BE2C (cell line): Measurements from ENCODE around the gene CUBN.

Experiments
- DNase-seq: peaks from one replicate; pipeline ENCODE4 v3.0.0-alpha.2; 2020
- H3K27me3 ChIP-seq: fragments of 250-450 bp; sonication (Bioruptor Pico); 2 replicates; pipeline ENCODE4 v1.5.1; 2020; ENCODE audit warnings: mild to moderate bottlenecking
- H3K36me3 ChIP-seq: fragments of 250-450 bp; sonication (Bioruptor Pico); 2 replicates; pipeline ENCODE4 v1.5.1; 2020; ENCODE audit warnings: mild to moderate bottlenecking
- H3K4me1 ChIP-seq: fragments of 250-450 bp; sonication (Bioruptor Pico); 2 replicates; pipeline ENCODE4 v1.5.1; 2020
- H3K4me3 ChIP-seq: 2 replicates; pipeline ENCODE4 v1.5.1; 2011; ENCODE audit warnings: low read depth, low read length
- H3K9me3 ChIP-seq: fragments of 250-450 bp; sonication (Bioruptor Pico); 2 replicates; pipeline ENCODE4 v1.5.1; 2020
- TF ChIP-seq, protein P1 (sequence below): IDR thresholded peaks from 2 replicates; pipeline ENCODE4 v1.5.1; 2012; ENCODE audit warnings: mild to moderate bottlenecking, low read depth, low read length

CUBN gene

GRCh38 chr10:16902606-16903005 is 227.0 kb downstream of the CUBN start:
- Histone ChIP-seq H3K4me3 (no peak overlapping the region), H3K36me3 (no peaks in the 10 kb centered on the region), H3K9me3 (no peaks in the 10 kb centered on the region), H3K27me3 (no peaks in the 10 kb centered on the region), H3K4me1 (no peaks in the 10 kb centered on the region)
- no peak for DNase-seq
- TF ChIP-seq, protein P1, sequence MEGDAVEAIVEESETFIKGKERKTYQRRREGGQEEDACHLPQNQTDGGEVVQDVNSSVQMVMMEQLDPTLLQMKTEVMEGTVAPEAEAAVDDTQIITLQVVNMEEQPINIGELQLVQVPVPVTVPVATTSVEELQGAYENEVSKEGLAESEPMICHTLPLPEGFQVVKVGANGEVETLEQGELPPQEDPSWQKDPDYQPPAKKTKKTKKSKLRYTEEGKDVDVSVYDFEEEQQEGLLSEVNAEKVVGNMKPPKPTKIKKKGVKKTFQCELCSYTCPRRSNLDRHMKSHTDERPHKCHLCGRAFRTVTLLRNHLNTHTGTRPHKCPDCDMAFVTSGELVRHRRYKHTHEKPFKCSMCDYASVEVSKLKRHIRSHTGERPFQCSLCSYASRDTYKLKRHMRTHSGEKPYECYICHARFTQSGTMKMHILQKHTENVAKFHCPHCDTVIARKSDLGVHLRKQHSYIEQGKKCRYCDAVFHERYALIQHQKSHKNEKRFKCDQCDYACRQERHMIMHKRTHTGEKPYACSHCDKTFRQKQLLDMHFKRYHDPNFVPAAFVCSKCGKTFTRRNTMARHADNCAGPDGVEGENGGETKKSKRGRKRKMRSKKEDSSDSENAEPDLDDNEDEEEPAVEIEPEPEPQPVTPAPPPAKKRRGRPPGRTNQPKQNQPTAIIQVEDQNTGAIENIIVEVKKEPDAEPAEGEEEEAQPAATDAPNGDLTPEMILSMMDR, result no peak

DNA sequence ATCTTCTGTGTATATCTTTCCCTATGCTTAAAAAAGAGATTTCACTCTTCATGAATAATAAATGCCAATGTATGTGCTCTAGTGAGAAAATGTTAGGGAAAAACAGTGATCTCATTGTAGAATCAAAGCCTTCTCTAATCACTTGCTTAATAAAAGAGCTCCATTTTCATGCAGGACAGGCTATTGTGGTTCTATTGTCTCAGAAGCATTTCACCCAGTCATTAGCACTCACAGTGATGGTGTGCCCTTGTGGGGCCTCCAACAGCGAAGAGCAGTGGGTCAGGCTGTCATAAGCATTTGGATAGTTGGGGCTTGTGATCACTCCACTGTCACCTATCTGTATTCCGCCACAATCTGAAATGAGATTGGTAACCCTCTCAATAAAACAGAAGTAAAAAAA is 228.5 kb downstream of the CUBN start:
- Histone ChIP-seq H3K4me3 (no peak overlapping the region), H3K27me3 (no peaks in the 10 kb centered on the region), H3K36me3 (no peaks in the 10 kb centered on the region), H3K9me3 (no peaks in the 10 kb centered on the region), H3K4me1 (no peaks in the 10 kb centered on the region)
- TF ChIP-seq, protein P1, result no peak
- DNase-seq, result no peak

DNA sequence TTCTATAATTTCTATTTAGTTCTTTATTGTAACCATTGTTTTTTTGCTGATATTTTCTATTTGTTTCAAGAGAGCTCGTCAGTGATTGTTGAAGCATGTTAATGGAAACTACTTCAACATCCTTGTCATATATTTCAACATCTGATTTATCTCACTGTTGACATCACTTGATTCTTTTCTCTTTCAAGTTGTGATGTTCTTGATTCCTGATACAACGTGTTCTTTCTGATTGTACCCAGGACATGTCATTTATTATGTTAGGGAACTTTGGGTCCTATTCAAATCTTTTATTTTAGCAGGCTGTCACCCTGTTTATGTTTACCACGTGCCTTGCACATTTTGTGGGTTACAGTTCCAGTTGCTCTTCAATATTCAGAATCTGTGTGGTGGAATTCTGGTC is 232.6 kb downstream of the CUBN start:
- no peaks in the 10 kb centered on the region for H3K9me3 ChIP-seq
- no peak overlapping the region for H3K4me3 ChIP-seq
- TF ChIP-seq, protein P1, result no peak
- H3K27me3 ChIP-seq, result no peaks in the 10 kb centered on the region
- DNase-seq, result no peak
- H3K4me1 ChIP-seq, result peaks cover 3% of the 10 kb centered on the region; the same call in 1 of the 2 replicates
- no peaks in the 10 kb centered on the region for H3K36me3 ChIP-seq

- TF ChIP-seq, protein P1, result no peak
- Histone ChIP-seq H3K27me3 (no peaks in the 10 kb centered on the region), H3K4me3 (no peak overlapping the region), H3K9me3 (no peaks in the 10 kb centered on the region), H3K4me1 (peaks cover 11% of the 10 kb centered on the region), H3K36me3 (no peaks in the 10 kb centered on the region)
- no peak for DNase-seq
Measured at GRCh38 chr10:16894821-16895220, 234.8 kb downstream of the CUBN start.

- TF ChIP-seq, protein P1, result no peak
- no peaks in the 10 kb centered on the region for H3K9me3 ChIP-seq
- DNase-seq, result no peak
- H3K36me3 ChIP-seq, result no peaks in the 10 kb centered on the region
- H3K27me3 ChIP-seq, result no peaks in the 10 kb centered on the region
- peaks cover 13% of the 10 kb centered on the region for H3K4me1 ChIP-seq
- H3K4me3 ChIP-seq, result no peak overlapping the region
Measured at GRCh38 chr10:16893664-16894063, 235.9 kb downstream of the CUBN start.

GRCh38 chr10:16891375-16892313 is 238.0 kb downstream of the CUBN start:
- Histone ChIP-seq H3K27me3 (no peaks in the 10 kb centered on the region), H3K9me3 (no peaks in the 10 kb centered on the region), H3K4me3 (no peak overlapping the region; the same call in 1 of the 2 replicates), H3K4me1 (peaks cover 13% of the 10 kb centered on the region), H3K36me3 (no peaks in the 10 kb centered on the region)
- peak; percentile 50 for DNase-seq
- TF ChIP-seq, protein P1, result peak; percentile 66
